A549 (cell line): Measurements from ENCODE around the gene PIGK. TPM values are rescaled to one million over a fixed set of nuclear protein-coding genes. Genes with fewer than 3 reads are reported as not detected.

Source experiments
- ATAC-seq, 2 experiments: fragments of 200-7000 bp in 1 of 2; fragments of >200 bp in 1 of 2; cut with Nextera tagmentation in 1 of 2; cut with Tn5 transposase in 1 of 2; 3 replicates each; pipeline versions ENCODE4 v1.8.0 to v1.9.1; 2018 to 2020; ENCODE audit warnings: mild to moderate bottlenecking in 1 of 2, moderate library complexity in 1 of 2
- CTCF ChIA-PET: fragments of 300-600 bp; sonication (Branson Sonifier 250); formaldehyde crosslinking; extraction: SDS; loops from one replicate; lab custom pipeline; 2021; ENCODE audit warnings: antibody characterized with exemption, inconsistent platforms; lab: Yijun Ruan, JAX
- POLR2A ChIA-PET: fragments of 350-600 bp; formaldehyde crosslinking; extraction: SDS; loops from one replicate; lab custom pipeline; 2021; ENCODE audit warnings: antibody characterized with exemption, inconsistent platforms; lab: Yijun Ruan, JAX
- DNase-seq, 2 experiments: peaks; one replicate each; pipeline versions ENCODE4 v3.0.0 to v3.0.0-alpha.2; 2011 to 2016; ENCODE audit warnings: low read depth in 1 of 2, low spot score in 1 of 2
- FAIRE-seq: peaks from 2 replicates; lab custom pipeline; 2011; peaks lifted over from hg19 to GRCh38; lab: Jason Lieb, UNC
- H3K27ac ChIP-seq, 2 experiments: fragments of >200 bp; sonication (Bioruptor Twin); formaldehyde crosslinking; 3 replicates each; pipeline ENCODE4 v1.5.1; 2016 to 2017
- H3K4me1 ChIP-seq: fragments of >200 bp; sonication (Bioruptor Twin); formaldehyde crosslinking; 3 replicates; pipeline ENCODE4 v1.6.1; 2016
- H3K4me2 ChIP-seq: fragments of >200 bp; sonication (Bioruptor Twin); formaldehyde crosslinking; 3 replicates; pipeline ENCODE4 v1.6.1; 2016
- H3K4me3 ChIP-seq: fragments of >200 bp; sonication (Bioruptor Twin); formaldehyde crosslinking; 3 replicates; pipeline ENCODE4 v1.5.1; 2016
- H3K9me3 ChIP-seq: fragments of >200 bp; sonication (Bioruptor Twin); formaldehyde crosslinking; 3 replicates; pipeline ENCODE4 v1.6.1; 2016
- CBX2 ChIP-seq: fragments of 200-600 bp; sonication (generic); IDR thresholded peaks from 2 replicates; pipeline ENCODE4 v1.6.1; 2016; ENCODE audit warnings: low read depth, mild to moderate bottlenecking, borderline replicate concordance
- CEBPB ChIP-seq, 2 experiments: fragments of >200 bp in 1 of 2; sonication (Bioruptor Twin) in 1 of 2; formaldehyde crosslinking in 1 of 2; IDR thresholded peaks; 2 replicates each; pipeline ENCODE4 v1.6.1; 2012 to 2016
- CHD2 ChIP-seq: fragments of 150-350 bp; IDR thresholded peaks from 2 replicates; pipeline ENCODE4 v1.6.1; 2014; ENCODE audit warnings: low read length; ENCODE audit not compliant: partially characterized antibody
- CTCF ChIP-seq: fragments of >200 bp; sonication (Bioruptor Twin); formaldehyde crosslinking; IDR thresholded peaks from 3 replicates; pipeline ENCODE4 v1.5.1; 2016
- ESRRA ChIP-seq: fragments of 150-350 bp; IDR thresholded peaks from 2 replicates; pipeline ENCODE4 v1.6.1; 2014; ENCODE audit warnings: mild to moderate bottlenecking, low read length, borderline replicate concordance
- FOSB ChIP-seq: fragments of 250-450 bp; sonication (Bioruptor Pico); IDR thresholded peaks from 2 replicates; pipeline ENCODE4 v1.5.0; 2020; ENCODE audit warnings: mild to moderate bottlenecking, moderate library complexity
- FOSL2 ChIP-seq, 2 experiments: fragments of 450-650 bp in 1 of 2; fragments of >200 bp in 1 of 2; sonication (Bioruptor Twin) in 1 of 2; formaldehyde crosslinking; IDR thresholded peaks; 2 replicates each; pipeline versions ENCODE4 v1.5.0 to v1.6.1; 2016 to 2020; ENCODE audit warnings: mild to moderate bottlenecking in 1 of 2, moderate library complexity in 1 of 2
- FOXS1 ChIP-seq: fragments of 250-450 bp; sonication (Bioruptor Pico); IDR thresholded peaks from 2 replicates; pipeline ENCODE4 v1.5.0; 2020; ENCODE audit warnings: mild to moderate bottlenecking, moderate library complexity
- HMGXB4 ChIP-seq: fragments of 250-450 bp; sonication (Bioruptor Pico); IDR thresholded peaks from 2 replicates; pipeline ENCODE4 v1.5.0; 2021; ENCODE audit warnings: mild to moderate bottlenecking, moderate library complexity, borderline replicate concordance
- HOXA7 ChIP-seq: fragments of 250-450 bp; sonication (Bioruptor Pico); IDR thresholded peaks from 2 replicates; pipeline ENCODE4 v1.5.0; 2020; ENCODE audit warnings: mild to moderate bottlenecking, moderate library complexity
- HOXB13 ChIP-seq: fragments of 250-450 bp; sonication (Bioruptor Pico); IDR thresholded peaks from 2 replicates; pipeline ENCODE4 v1.5.0; 2020; ENCODE audit warnings: low read depth, mild to moderate bottlenecking, moderate library complexity
- KDM1A ChIP-seq: fragments of 200-600 bp; sonication (generic); IDR thresholded peaks from 2 replicates; pipeline ENCODE4 v1.6.1; 2016; ENCODE audit warnings: low read depth, mild to moderate bottlenecking
- KDM5A ChIP-seq: fragments of 200-600 bp; sonication (generic); IDR thresholded peaks from 2 replicates; pipeline ENCODE4 v1.6.1; 2016; ENCODE audit warnings: antibody characterized with exemption, mild to moderate bottlenecking
- MAFK ChIP-seq: fragments of 450-650 bp; IDR thresholded peaks from 2 replicates; pipeline ENCODE4 v1.6.1; 2014; ENCODE audit not compliant: partially characterized antibody
- MYC ChIP-seq: IDR thresholded peaks from 2 replicates; pipeline ENCODE4 v1.6.1; 2012; ENCODE audit warnings: mild to moderate bottlenecking, inconsistent platforms, low read length, improper control_type of control experiment, borderline replicate concordance
- NFE2L2 ChIP-seq: fragments of 150-350 bp; conservative IDR thresholded peaks from 2 replicates; pipeline ENCODE4 v1.6.1; 2014; ENCODE audit warnings: low read length
- PHF8 ChIP-seq: fragments of 200-600 bp; sonication (generic); IDR thresholded peaks from 2 replicates; pipeline ENCODE4 v1.6.1; 2016; ENCODE audit warnings: low read depth, mild to moderate bottlenecking, antibody characterized with exemption, moderate library complexity, borderline replicate concordance
- SMC3 ChIP-seq: fragments of >200 bp; sonication (Bioruptor Twin); formaldehyde crosslinking; IDR thresholded peaks from 3 replicates; pipeline ENCODE4 v1.6.1; 2018; ENCODE audit warnings: inconsistent platforms
- ZNF302 ChIP-seq: fragments of 250-450 bp; sonication (Bioruptor Pico); IDR thresholded peaks from 2 replicates; pipeline ENCODE4 v1.9.0; 2021; ENCODE audit warnings: inconsistent platforms, mild to moderate bottlenecking, moderate library complexity
- ZSCAN20 ChIP-seq: fragments of 250-450 bp; sonication (Bioruptor Pico); IDR thresholded peaks from 2 replicates; pipeline ENCODE4 v1.8.0; 2022; ENCODE audit warnings: mild to moderate bottlenecking, moderate library complexity
- WGBS: methylation state at CpG from one replicate; pipeline ENCODE4 v1.1.6; 2017; ENCODE audit errors: missing lambda C conversion rate; 5-methylcytosine and 5-hydroxymethylcytosine counted together
- polyA plus RNA-seq, 4 experiments: library from polyadenylated mRNA; depleted of rRNA in 3 of 4; stranded (reverse); fragments of >200 nt; fragmentation: RNase III in 1 of 4; extraction: RNeasy Plus Mini Kit Qiagen cat#74134 plus additional on column Dnase treatment in 1 of 4; gene quantifications; 2 replicates in 3 of 4; 3 replicates in 1 of 4; pipeline ENCODE4 v1.2.3, GENCODE V29; 2011 to 2017

Gene PIGK
- polyA plus RNA-seq, 2 of the 4 experiments (the other 2 are of a cell fraction) = 31.2 to 38.5 TPM

- no peak for TF ChIP-seq HMGXB4 (CRISPR knock-in tag)
Measured at GRCh38 chr1:77061162-77061561, 158.1 kb downstream of the PIGK start (continued).

- CTCF ChIA-PET = no interaction called here
- Histone ChIP-seq H3K27ac (no peak overlapping the region), H3K4me2 (no peak overlapping the region)
- TF ChIP-seq HOXA7 (CRISPR knock-in tag) = no peak
- no peak for TF ChIP-seq CEBPB (IDR thresholded peaks at IDR 0.05)
- TF ChIP-seq ESRRA = no peak
- no peak for TF ChIP-seq CBX2
- TF ChIP-seq CTCF = no peak
- no peak for TF ChIP-seq FOSB (CRISPR knock-in tag)
- no peak for TF ChIP-seq MYC
- TF ChIP-seq, all 56 proteins: peak for 0
- ATAC-seq = no peak
- POLR2A ChIA-PET = no interaction called here
- DNase-seq = no peak
- 48% methylated on average over 5 of the region's 5 CpGs for WGBS
- no peak for FAIRE-seq
- no peaks in the 10 kb centered on the region for H3K9me3 ChIP-seq
- no peak overlapping the region for H3K4me3 ChIP-seq
- no peaks in the 10 kb centered on the region for H3K4me1 ChIP-seq
Measured at GRCh38 chr1:77060000-77060399, 159.2 kb downstream of the PIGK start.

GRCh38 chr1:77057994-77058585 lies 161.1 kb downstream of the PIGK start:
- Histone ChIP-seq H3K4me1 (no peaks in the 10 kb centered on the region), H3K27ac (no peak overlapping the region), H3K4me2 (no peak overlapping the region), H3K9me3 (no peaks in the 10 kb centered on the region), H3K4me3 (no peak overlapping the region)
- ChIA-PET POLR2A (no interaction called here), CTCF (no interaction called here)
- 62% methylated on average over 7 of the region's 7 CpGs for WGBS
- FAIRE-seq (no peak), DNase-seq (no peak), ATAC-seq (no peak)
- TF ChIP-seq NFE2L2 (no peak), HOXB13 (CRISPR knock-in tag) (no peak), KDM1A (no peak), CHD2 (no peak), FOXS1 (CRISPR knock-in tag) (no peak), PHF8 (no peak), FOSL2 (IDR thresholded peaks at IDR 0.05) (no peak), FOSL2 (CRISPR knock-in tag; IDR thresholded peaks at IDR 0.05) (no peak), KDM5A (no peak), FOSB (CRISPR knock-in tag) (no peak), MYC (no peak), HOXA7 (CRISPR knock-in tag) (no peak), ZNF302 (CRISPR knock-in tag) (no peak)

GRCh38 chr1:77056525-77056924 lies 162.7 kb downstream of the PIGK start:
- TF ChIP-seq SMC3 (no peak), MAFK (no peak), ZSCAN20 (CRISPR knock-in tag) (no peak)
- ATAC-seq = no peak

More at GRCh38 chr1:77056525-77056924, 162.7 kb downstream of the PIGK start:
- H3K4me2 ChIP-seq = no peak overlapping the region
- CTCF ChIA-PET = interaction anchor here (0.6 kb wide), 1 partner anchor 346 kb away, joined by 4 read pairs; no protein-coding TSS in a partner anchor
- POLR2A ChIA-PET = no interaction called here
- H3K4me1 ChIP-seq = no peaks in the 10 kb centered on the region
- H3K9me3 ChIP-seq = no peaks in the 10 kb centered on the region
- no peak overlapping the region for H3K27ac ChIP-seq
- FAIRE-seq = no peak
- 71% methylated on average over 7 of the region's 7 CpGs for WGBS
- no peak for DNase-seq
- H3K4me3 ChIP-seq = no peak overlapping the region
